ENCODE data around the gene HECA. TPM values are rescaled to one million over a fixed set of nuclear protein-coding genes. Genes with fewer than 3 reads are reported as not detected.
"Not testable (repeated sequence)": the region's sequence is repeated elsewhere in the genome, so short reads cannot be mapped to it uniquely, and the experiment has no call there.

Gene HECA
- total RNA-seq, 1 experiment from 2014 or later: 10.7 TPM

- H3K36me3 ChIP-seq (ENCODE audit: control insufficient read depth in 1 of 2, insufficient read depth in 2 of 2, low read length in 2 of 2): 0 out of 4 replicates have a peak, but pooled peaks cover 0 to 3% of the 10 kb centered on the region in 2 experiments
- no peaks in the 10 kb centered on the region for H3K4me1 ChIP-seq (ENCODE audit: control insufficient read depth in 1 of 2, insufficient read depth in 2 of 2, low read length in 2 of 2)
- H2AFZ ChIP-seq (ENCODE audit: low read depth, low read length, poor library complexity, severe bottlenecking): no peak overlapping the region
- DNase-seq (ENCODE audit: low read depth, low spot score): no peak
- H3K79me2 ChIP-seq (ENCODE audit: insufficient read depth, low read length): no peaks in the 10 kb centered on the region
- intact Hi-C loops (cut with micrococcal nuclease): no loop called here
- no peak overlapping the region for H3K27ac ChIP-seq (ENCODE audit: low read depth, low read length)
- TF ChIP-seq EZH2 (IDR thresholded peaks at IDR 0.05): no peak
- TF ChIP-seq SP1 (IDR thresholded peaks at IDR 0.05; ENCODE audit: low read depth): no peak
- TF ChIP-seq YY1 (IDR thresholded peaks at IDR 0.05; ENCODE audit: extremely low read depth, insufficient replicate concordance, low read depth, low read length): no peak
- TF ChIP-seq RAD21 (IDR thresholded peaks at IDR 0.05; ENCODE audit: low read depth): no peak
- TF ChIP-seq ZFX (IDR thresholded peaks at IDR 0.05): no peak
- no peak for TF ChIP-seq MAX (IDR thresholded peaks at IDR 0.05)
- no peak for TF ChIP-seq TCF7L2 (IDR thresholded peaks at IDR 0.05; ENCODE audit: borderline replicate concordance, extremely low read depth, insufficient read depth, insufficient read length)
- TF ChIP-seq, protein P1, sequence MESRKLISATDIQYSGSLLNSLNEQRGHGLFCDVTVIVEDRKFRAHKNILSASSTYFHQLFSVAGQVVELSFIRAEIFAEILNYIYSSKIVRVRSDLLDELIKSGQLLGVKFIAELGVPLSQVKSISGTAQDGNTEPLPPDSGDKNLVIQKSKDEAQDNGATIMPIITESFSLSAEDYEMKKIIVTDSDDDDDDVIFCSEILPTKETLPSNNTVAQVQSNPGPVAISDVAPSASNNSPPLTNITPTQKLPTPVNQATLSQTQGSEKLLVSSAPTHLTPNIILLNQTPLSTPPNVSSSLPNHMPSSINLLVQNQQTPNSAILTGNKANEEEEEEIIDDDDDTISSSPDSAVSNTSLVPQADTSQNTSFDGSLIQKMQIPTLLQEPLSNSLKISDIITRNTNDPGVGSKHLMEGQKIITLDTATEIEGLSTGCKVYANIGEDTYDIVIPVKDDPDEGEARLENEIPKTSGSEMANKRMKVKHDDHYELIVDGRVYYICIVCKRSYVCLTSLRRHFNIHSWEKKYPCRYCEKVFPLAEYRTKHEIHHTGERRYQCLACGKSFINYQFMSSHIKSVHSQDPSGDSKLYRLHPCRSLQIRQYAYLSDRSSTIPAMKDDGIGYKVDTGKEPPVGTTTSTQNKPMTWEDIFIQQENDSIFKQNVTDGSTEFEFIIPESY (IDR thresholded peaks at IDR 0.05; ENCODE audit: extremely low read depth, insufficient replicate concordance, low read length): no peak
- no peak for TF ChIP-seq SRF (IDR thresholded peaks at IDR 0.05; ENCODE audit: low read depth)
- no peak for TF ChIP-seq CEBPB (IDR thresholded peaks at IDR 0.05; ENCODE audit: low read depth)
- TF ChIP-seq JUND (IDR thresholded peaks at IDR 0.05): no peak
- TF ChIP-seq ATF3 (IDR thresholded peaks at IDR 0.05): no peak
- TF ChIP-seq REST (IDR thresholded peaks at IDR 0.05; ENCODE audit: low read depth): no peak
- no peak for TF ChIP-seq ELF1 (IDR thresholded peaks at IDR 0.05; ENCODE audit: borderline replicate concordance, low read depth)
- no peak overlapping the region for H3K4me3 ChIP-seq (replicated peaks in 1 of 2; ENCODE audit: low read depth in 1 of 2, low read length in 2 of 2)
- H4K20me1 ChIP-seq (ENCODE audit: insufficient read depth): no peaks in the 10 kb centered on the region
- ChIA-PET POLR2A (no interaction called here), RAD21 (ENCODE audit: low non-redundant PET in 1 of 2, low total read pairs in 2 of 2, uncharacterized antibody in 2 of 2, unreplicated experiment in 2 of 2) (no interaction called here), CTCF (no interaction called here)
- H3K9me3 ChIP-seq (ENCODE audit: control insufficient read depth in 1 of 2, insufficient read depth in 1 of 2, low read depth in 1 of 2, low read length in 2 of 2): peaks cover 0 to 10% of the 10 kb centered on the region in 2 experiments; a peak in 1 of 4 replicates
- no peak overlapping the region for H3K4me2 ChIP-seq (ENCODE audit: low read length)
- H3K9ac ChIP-seq (ENCODE audit: low read length): no peak overlapping the region
- BruUV-seq (replicated peaks): no TSS peak
- H3K27me3 ChIP-seq (ENCODE audit: insufficient read depth, low read length): no peaks in the 10 kb centered on the region
- no peaks in the 10 kb centered on the region for H3K9me2 ChIP-seq (ENCODE audit: insufficient read depth)
- ATAC-seq: no peak
These were observed 15.3 kb upstream of the HECA start for GRCh38 chr6:139119552-139119951.

DNA sequence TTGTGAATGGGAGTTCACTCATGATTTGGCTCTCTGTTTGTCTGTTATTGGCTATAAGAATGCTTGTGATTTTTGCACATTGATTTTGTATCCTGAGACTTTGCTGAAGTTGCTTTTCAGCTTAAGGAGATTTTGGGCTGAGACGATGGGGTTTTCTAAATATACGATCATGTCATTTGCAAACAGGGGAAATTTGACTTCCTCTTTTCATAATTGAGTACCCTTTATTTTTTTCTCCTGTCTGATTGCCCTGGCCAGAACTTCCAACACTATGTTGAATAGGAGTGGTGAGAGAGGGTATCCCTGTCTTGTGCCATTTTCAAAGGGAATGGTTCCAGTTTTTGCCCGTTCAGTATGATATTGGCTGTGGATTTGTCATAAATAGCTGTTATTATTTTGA, 12.1 kb upstream of the HECA start:
- BruUV-seq (replicated peaks); H3K79me2 ChIP-seq (ENCODE audit: insufficient read depth, low read length); H3K4me2 ChIP-seq (ENCODE audit: low read length); POLR2A ChIA-PET; H4K20me1 ChIP-seq (ENCODE audit: insufficient read depth); H2AFZ ChIP-seq (ENCODE audit: low read depth, low read length, poor library complexity, severe bottlenecking); H3K4me3 ChIP-seq (replicated peaks in 1 of 2; ENCODE audit: low read depth in 1 of 2, low read length in 2 of 2); ATAC-seq; H3K27ac ChIP-seq (ENCODE audit: low read depth, low read length); DNase-seq (ENCODE audit: low read depth, low spot score); H3K36me3 ChIP-seq (ENCODE audit: control insufficient read depth in 1 of 2, insufficient read depth in 2 of 2, low read length in 2 of 2); intact Hi-C loops (cut with micrococcal nuclease); H3K9ac ChIP-seq (ENCODE audit: low read length); H3K4me1 ChIP-seq (ENCODE audit: control insufficient read depth in 1 of 2, insufficient read depth in 2 of 2, low read length in 2 of 2); RAD21 ChIA-PET (ENCODE audit: low non-redundant PET in 1 of 2, low total read pairs in 2 of 2, uncharacterized antibody in 2 of 2, unreplicated experiment in 2 of 2); CTCF ChIA-PET; H3K27me3 ChIP-seq (ENCODE audit: insufficient read depth, low read length); H3K9me2 ChIP-seq (ENCODE audit: insufficient read depth): not testable (repeated sequence)
- H3K9me3 ChIP-seq (ENCODE audit: control insufficient read depth in 1 of 2, insufficient read depth in 1 of 2, low read depth in 1 of 2, low read length in 2 of 2): peaks cover 0 to 10% of the 10 kb centered on the region in 2 experiments; a peak in 1 of 4 replicates

Data from HCT116 (cell line).